HG03280 (cell line): ENCODE data around the gene ATCAY.
"Not testable (repeated sequence)": the region's sequence is repeated elsewhere in the genome, so short reads cannot be mapped to it uniquely, and the experiment has no call there.

Source experiments
- ATAC-seq: cut with Tn5 transposase; IDR thresholded peaks from one replicate; pipeline ENCODE4 v1.9.1; 2021; ENCODE audit warnings: mild to moderate bottlenecking, moderate library complexity; ENCODE audit not compliant: unreplicated experiment

Gene ATCAY

GRCh38 chr19:3945838-3946237 is 65.4 kb downstream of the ATCAY start:
- ATAC-seq, result no peak

DNA sequence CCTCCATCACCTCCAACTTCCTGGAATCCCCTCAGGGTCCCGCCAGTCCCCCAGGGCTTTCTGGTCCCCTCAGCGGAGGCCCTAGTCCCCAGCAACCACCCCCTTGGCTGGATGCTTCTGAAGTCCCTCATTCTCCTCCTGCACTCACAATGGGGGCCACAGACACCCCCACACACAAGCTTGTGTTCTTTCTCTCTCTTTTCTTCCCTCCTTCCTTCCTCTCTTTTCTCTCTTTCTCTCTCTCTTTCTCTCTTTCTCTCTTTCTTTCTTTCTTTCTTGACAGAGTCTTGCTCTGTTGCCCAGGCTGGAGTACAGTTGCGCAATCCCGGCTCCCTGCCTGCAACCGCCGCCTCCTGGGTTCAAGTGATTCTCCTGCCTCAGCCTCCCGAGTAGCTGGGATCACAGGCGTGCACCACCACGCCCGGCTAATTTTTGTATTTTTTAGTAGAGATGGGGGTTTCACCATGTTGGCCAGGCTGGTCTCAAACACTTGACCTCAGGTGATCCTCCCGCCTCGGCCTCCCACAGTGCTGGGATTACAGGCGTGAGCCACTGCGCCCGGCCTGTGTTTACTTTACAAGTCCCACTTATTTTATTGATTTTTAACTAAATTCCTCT is 66.9 kb downstream of the ATCAY start:
- not testable (repeated sequence) for ATAC-seq

GRCh38 chr19:3949294-3949693 is 68.8 kb downstream of the ATCAY start:
- no peak for ATAC-seq

DNA sequence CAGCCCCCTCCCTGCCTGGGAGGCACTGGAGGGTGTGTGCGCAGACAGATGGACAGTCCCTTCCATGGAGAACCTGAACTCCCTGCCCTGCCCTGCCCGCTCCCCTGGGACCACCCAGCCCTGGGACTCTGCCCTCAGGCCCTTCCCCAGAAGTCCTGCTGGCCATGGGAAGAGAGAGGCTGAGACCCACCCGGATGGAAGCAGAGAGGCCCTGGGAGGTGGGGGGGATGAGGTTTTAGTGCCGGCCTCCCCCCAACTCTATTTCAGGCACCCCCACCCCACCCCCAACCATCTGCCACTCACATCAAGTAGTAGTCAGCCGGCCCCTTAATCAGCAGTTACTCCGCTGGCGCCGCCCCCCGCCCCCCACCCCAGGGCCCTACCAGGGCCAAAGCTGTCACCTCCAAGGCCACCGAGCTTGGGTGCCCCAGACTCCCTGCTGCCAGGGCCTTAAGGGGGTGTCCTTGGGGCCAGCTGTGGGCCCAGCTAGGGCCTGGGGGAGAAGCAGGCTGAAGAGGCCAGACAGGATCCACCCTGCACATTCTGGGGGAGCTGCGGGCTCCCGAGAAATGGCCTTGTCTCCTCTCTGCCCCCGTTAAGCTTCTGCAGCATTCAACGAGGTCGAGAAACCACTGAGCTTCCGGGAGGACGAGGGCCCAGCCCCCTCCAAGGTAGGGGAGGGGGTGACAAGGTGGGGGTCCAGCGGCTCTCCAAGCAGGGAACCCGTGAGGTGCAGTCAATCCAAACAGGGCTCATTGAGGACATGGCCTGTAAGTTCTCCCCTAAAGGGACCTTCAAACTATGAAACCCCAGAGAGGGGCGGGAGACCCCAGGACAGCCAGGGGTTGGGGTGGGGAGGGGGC is 69.7 kb downstream of the ATCAY start:
- no peak for ATAC-seq

- no peak for ATAC-seq
These were observed 70.7 kb downstream of the ATCAY start for GRCh38 chr19:3950871-3951861.

DNA sequence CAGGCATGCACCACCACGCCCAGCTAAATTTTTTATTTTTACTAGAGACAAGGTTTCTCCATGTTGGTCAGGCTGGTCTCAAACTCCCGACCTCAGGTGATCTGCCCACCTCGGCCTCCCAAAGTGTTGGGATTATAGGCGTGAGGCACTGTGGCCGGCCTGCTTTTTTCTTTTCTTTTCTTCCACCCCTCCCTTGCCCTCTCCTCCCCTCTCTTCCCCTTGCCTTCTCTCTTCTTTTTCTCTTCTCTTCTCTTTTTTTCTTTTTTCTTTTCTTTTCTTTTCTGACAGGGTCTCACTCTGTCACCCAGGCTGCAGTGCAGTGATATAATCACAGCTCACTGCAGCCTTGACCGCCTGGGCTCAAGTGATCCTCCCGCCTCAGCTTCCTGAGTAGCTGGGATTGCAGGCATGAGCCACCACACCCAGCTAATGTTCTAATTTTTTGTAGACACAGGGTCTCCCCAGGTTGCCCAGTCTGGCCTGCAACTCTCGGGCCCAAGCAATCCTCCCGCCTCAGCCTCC is 72.3 kb downstream of the ATCAY start:
- not testable (repeated sequence) for ATAC-seq

- ATAC-seq, result no peak
These were observed 73.6 kb downstream of the ATCAY start for GRCh38 chr19:3954107-3954506.

GRCh38 chr19:3955276-3955675 is 74.8 kb downstream of the ATCAY start:
- not testable (repeated sequence) for ATAC-seq

DNA sequence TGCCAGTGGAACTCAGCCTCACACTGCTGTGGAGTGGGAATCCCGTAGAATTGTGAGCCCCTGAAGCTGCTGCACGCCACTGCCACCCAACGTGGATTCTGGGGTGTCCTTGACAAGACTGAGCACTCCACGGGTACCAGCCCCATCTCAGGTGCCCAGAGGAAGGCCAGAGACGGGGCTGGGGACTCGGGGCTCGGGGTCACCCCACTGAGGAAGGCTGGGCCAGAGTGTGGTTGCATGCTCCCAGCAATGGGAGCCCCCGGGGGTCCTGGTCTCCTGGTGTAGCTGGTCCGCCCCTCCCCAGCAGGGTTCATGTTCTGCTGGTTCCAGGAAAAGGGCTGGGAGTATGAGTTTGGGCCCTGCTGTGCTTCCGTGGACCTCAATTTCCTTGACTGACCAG is 75.2 kb downstream of the ATCAY start:
- no peak for ATAC-seq

DNA sequence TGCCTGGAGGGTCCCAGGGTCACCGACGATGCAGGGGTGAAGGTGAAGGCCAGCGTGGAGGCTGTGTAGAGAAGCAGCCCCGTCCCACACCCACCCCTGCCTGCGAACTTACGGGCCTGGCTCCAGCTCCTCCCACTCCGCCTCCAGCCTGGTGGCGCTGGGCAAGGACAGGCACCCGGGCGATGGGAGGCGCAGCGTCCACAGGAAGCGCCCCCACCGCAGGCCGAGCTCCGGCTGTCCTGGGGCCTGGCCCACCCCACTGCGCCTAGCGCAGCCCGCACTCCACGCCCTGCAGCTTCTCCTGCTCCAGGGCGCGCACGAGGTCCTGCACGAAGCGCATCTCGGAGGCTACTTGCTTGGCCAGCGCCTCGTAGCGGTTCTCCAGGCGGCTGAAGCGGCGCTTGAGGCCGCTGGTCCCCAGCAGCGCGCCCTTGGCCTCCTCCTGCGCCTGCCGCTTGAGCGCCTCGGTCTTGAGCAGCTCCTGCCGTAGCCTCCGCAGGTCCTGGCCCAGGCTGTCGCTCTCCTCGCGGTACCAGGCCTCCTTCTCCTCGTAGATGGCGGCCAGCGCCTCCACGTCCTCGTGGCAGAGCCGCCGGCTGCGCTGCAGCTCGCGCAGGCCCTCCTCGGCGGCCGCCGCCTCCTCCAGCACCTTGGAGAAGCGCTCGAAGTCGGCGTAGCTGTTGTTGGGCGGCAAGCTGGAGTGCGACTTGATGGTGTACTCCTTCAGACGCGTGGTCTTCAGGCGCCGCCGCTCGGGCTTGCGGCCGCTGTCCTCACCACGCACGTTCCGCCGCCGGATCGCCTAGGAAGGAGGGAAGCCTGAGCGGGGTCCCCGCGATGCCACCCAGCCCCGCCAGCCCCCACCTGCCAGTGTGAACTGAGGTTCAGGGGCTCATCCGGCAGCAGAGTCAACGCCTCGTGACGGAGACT is 78.6 kb downstream of the ATCAY start:
- ATAC-seq, result no peak

- no peak for ATAC-seq
These were observed 79.3 kb downstream of the ATCAY start for GRCh38 chr19:3959766-3960131.

- ATAC-seq, result no peak
These were observed 80.5 kb downstream of the ATCAY start for GRCh38 chr19:3961007-3961406.

- ATAC-seq, result no peak
These were observed 83.2 kb downstream of the ATCAY start for GRCh38 chr19:3963458-3964255.

GRCh38 chr19:3964256-3965194 is 84.0 kb downstream of the ATCAY start:
- no peak for ATAC-seq

GRCh38 chr19:3966051-3967017 is 85.8 kb downstream of the ATCAY start:
- no peak for ATAC-seq

DNA sequence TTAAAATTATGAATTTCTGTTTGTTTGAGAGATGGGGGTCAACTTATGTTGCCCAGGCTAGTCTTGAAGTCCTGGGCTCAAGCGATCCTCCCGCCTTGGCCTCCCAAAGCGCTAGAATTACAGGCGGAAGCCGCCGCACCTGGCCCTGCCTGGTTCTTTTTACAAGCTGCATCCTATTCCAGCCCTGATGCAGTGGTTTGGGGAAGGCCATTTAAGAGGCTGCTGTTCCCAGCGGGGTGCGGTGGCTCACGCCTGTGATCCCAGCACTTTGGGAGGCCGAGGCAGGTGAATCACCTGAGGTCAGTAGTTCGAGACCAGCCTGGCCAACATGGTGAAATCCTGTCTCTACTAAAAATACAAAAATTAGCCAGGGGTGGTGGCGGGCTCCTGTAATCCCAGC is 87.5 kb downstream of the ATCAY start:
- not testable (repeated sequence) for ATAC-seq
